H1 (cell line): ENCODE results near the gene TNFRSF18. TPM values are rescaled to one million over a fixed set of nuclear protein-coding genes. Genes with fewer than 3 reads are reported as not detected.

Experiments
- CBX5 ChIP-seq: fragments of 300-800, 300-1000 bp; sonication (generic); IDR thresholded peaks from 2 replicates; pipeline ENCODE4 v1.7.1; 2016; ENCODE audit warnings: antibody characterized with exemption, low read length, low read depth
- CBX8 ChIP-seq: fragments of 300-800, 300-1000 bp; sonication (generic); IDR thresholded peaks from 2 replicates; pipeline ENCODE4 v1.7.1; 2016; ENCODE audit warnings: low read depth, low read length, borderline replicate concordance
- GTF2F1 ChIP-seq: IDR thresholded peaks from 2 replicates; pipeline ENCODE4 v1.6.1; 2012; ENCODE audit warnings: low read depth, low read length, improper control_type of control experiment, borderline replicate concordance
- NANOG ChIP-seq: IDR thresholded peaks from 2 replicates; pipeline ENCODE4 v1.6.1; 2011; ENCODE audit warnings: low read length, low read depth, mild to moderate bottlenecking, inconsistent platforms; ENCODE audit not compliant: insufficient read depth, poor library complexity, severe bottlenecking
- POU5F1 ChIP-seq: IDR thresholded peaks from 2 replicates; pipeline ENCODE4 v1.6.1; 2011; ENCODE audit warnings: low read depth, mild to moderate bottlenecking, low read length, moderate library complexity
- RFX5 ChIP-seq: IDR thresholded peaks from 2 replicates; pipeline ENCODE4 v1.6.1; 2011; ENCODE audit warnings: low read depth, low read length, improper control_type of control experiment, borderline replicate concordance
- SP4 ChIP-seq: IDR thresholded peaks from 2 replicates; pipeline ENCODE4 v1.6.1; 2012; ENCODE audit warnings: low read length, inconsistent platforms
- TAF1 ChIP-seq: IDR thresholded peaks from 2 replicates; pipeline ENCODE4 v1.6.1; 2011; ENCODE audit warnings: mild to moderate bottlenecking, low read depth, low read length
- TEAD4 ChIP-seq: IDR thresholded peaks from 2 replicates; pipeline ENCODE4 v1.6.1; 2012; ENCODE audit warnings: low read depth, low read length, inconsistent platforms, mixed read lengths
- YY1 ChIP-seq: IDR thresholded peaks from 2 replicates; pipeline ENCODE4 v1.6.1; 2011; ENCODE audit warnings: low read depth, mild to moderate bottlenecking, low read length
- polyA plus RNA-seq, 7 experiments: library from polyadenylated mRNA; depleted of rRNA in 3 of 7; stranded (reverse) in 5 of 7; unstranded in 2 of 7; fragments of >200 nt in 5 of 7; fragments of 200-250 nt in 2 of 7; gene quantifications; 1 replicate in 5 of 7; 2 replicates in 1 of 7; 4 replicates in 1 of 7; pipeline versions ENCODE4 v1.2.1 to v1.2.3, GENCODE V29; 2011 to 2013; ENCODE audit warnings: missing spikeins in 2 of 7, mixed read lengths in 2 of 7
- total RNA-seq: library from RNA; stranded (reverse); fragmentation: NEBNext Ultra II Directional; extraction: Animal tissue kit (Norgen Biotek cat#: 25700); gene quantifications from 2 replicates; pipeline ENCODE4 v1.2.1, GENCODE V29; 2021
- TF ChIP-seq, protein P1 (sequence below): fragments of 300-600 bp; sonication (generic); IDR thresholded peaks from 2 replicates; pipeline ENCODE4 v1.7.1; 2012; ENCODE audit warnings: low read length, moderate library complexity, mild to moderate bottlenecking, inconsistent platforms; ENCODE audit not compliant: insufficient replicate concordance

TNFRSF18 gene
- total and polyA plus RNA-seq, 2 of the 8 experiments (the other 6 are each of a cell fraction or from before 2014, with no cell fraction given), result 1.5 to 2.5 TPM

DNA sequence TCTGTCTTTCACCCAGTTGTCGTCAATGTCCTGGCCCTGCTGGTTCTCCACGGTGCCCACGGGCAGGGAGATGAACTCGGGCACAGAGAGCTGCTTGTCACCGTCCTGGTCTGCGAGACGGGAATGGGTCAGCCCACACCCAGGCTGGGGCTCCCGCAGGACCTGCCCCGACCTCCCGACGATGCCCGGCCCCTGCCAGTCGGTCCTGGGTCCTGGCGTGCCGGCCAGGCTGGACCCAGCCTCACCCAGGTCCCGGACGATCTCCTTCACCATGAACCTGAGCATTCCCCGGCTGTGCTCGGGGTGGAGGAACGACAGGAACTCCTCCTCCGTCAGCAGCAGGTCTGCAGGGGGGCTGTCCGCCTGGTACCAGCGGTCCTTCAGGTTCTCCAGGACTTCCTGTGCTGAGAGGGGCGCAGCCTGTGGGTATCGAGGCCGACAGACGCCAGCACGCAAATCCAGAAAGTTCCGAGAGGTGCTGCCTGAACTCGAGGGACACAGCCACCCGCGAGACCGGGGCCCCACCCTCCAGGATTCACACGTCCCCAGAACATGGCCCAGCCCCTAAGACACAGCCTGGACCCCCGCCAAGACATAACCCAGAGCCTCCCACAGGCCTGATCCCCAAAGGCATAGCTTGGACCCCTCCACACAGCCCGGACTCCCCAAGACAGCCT, 12.3 kb upstream of the TNFRSF18 start (continued):
- TF ChIP-seq, protein P1, sequence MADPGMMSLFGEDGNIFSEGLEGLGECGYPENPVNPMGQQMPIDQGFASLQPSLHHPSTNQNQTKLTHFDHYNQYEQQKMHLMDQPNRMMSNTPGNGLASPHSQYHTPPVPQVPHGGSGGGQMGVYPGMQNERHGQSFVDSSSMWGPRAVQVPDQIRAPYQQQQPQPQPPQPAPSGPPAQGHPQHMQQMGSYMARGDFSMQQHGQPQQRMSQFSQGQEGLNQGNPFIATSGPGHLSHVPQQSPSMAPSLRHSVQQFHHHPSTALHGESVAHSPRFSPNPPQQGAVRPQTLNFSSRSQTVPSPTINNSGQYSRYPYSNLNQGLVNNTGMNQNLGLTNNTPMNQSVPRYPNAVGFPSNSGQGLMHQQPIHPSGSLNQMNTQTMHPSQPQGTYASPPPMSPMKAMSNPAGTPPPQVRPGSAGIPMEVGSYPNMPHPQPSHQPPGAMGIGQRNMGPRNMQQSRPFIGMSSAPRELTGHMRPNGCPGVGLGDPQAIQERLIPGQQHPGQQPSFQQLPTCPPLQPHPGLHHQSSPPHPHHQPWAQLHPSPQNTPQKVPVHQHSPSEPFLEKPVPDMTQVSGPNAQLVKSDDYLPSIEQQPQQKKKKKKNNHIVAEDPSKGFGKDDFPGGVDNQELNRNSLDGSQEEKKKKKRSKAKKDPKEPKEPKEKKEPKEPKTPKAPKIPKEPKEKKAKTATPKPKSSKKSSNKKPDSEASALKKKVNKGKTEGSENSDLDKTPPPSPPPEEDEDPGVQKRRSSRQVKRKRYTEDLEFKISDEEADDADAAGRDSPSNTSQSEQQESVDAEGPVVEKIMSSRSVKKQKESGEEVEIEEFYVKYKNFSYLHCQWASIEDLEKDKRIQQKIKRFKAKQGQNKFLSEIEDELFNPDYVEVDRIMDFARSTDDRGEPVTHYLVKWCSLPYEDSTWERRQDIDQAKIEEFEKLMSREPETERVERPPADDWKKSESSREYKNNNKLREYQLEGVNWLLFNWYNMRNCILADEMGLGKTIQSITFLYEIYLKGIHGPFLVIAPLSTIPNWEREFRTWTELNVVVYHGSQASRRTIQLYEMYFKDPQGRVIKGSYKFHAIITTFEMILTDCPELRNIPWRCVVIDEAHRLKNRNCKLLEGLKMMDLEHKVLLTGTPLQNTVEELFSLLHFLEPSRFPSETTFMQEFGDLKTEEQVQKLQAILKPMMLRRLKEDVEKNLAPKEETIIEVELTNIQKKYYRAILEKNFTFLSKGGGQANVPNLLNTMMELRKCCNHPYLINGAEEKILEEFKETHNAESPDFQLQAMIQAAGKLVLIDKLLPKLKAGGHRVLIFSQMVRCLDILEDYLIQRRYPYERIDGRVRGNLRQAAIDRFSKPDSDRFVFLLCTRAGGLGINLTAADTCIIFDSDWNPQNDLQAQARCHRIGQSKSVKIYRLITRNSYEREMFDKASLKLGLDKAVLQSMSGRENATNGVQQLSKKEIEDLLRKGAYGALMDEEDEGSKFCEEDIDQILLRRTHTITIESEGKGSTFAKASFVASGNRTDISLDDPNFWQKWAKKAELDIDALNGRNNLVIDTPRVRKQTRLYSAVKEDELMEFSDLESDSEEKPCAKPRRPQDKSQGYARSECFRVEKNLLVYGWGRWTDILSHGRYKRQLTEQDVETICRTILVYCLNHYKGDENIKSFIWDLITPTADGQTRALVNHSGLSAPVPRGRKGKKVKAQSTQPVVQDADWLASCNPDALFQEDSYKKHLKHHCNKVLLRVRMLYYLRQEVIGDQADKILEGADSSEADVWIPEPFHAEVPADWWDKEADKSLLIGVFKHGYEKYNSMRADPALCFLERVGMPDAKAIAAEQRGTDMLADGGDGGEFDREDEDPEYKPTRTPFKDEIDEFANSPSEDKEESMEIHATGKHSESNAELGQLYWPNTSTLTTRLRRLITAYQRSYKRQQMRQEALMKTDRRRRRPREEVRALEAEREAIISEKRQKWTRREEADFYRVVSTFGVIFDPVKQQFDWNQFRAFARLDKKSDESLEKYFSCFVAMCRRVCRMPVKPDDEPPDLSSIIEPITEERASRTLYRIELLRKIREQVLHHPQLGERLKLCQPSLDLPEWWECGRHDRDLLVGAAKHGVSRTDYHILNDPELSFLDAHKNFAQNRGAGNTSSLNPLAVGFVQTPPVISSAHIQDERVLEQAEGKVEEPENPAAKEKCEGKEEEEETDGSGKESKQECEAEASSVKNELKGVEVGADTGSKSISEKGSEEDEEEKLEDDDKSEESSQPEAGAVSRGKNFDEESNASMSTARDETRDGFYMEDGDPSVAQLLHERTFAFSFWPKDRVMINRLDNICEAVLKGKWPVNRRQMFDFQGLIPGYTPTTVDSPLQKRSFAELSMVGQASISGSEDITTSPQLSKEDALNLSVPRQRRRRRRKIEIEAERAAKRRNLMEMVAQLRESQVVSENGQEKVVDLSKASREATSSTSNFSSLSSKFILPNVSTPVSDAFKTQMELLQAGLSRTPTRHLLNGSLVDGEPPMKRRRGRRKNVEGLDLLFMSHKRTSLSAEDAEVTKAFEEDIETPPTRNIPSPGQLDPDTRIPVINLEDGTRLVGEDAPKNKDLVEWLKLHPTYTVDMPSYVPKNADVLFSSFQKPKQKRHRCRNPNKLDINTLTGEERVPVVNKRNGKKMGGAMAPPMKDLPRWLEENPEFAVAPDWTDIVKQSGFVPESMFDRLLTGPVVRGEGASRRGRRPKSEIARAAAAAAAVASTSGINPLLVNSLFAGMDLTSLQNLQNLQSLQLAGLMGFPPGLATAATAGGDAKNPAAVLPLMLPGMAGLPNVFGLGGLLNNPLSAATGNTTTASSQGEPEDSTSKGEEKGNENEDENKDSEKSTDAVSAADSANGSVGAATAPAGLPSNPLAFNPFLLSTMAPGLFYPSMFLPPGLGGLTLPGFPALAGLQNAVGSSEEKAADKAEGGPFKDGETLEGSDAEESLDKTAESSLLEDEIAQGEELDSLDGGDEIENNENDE, result no peak
- TF ChIP-seq SP4 (no peak), TAF1 (no peak), CBX8 (no peak), CBX5 (no peak), RFX5 (no peak), POU5F1 (no peak), YY1 (no peak), GTF2F1 (no peak), TEAD4 (no peak), NANOG (no peak)
